HTERT RPE-1 (cell line): Measurements from ENCODE around the gene DNAJC6.
"Not testable (repeated sequence)": the region's sequence is repeated elsewhere in the genome, so short reads cannot be mapped to it uniquely, and the experiment has no call there.

Experiments
- in situ Hi-C: fragments of 300-500 bp; cut with MboI; formaldehyde crosslinking; loops from 4 replicates; pipeline ENCODE4 v1.14.3; 2020; ENCODE audit warnings: low sequenced_read_pairs

The DNAJC6 gene

DNA sequence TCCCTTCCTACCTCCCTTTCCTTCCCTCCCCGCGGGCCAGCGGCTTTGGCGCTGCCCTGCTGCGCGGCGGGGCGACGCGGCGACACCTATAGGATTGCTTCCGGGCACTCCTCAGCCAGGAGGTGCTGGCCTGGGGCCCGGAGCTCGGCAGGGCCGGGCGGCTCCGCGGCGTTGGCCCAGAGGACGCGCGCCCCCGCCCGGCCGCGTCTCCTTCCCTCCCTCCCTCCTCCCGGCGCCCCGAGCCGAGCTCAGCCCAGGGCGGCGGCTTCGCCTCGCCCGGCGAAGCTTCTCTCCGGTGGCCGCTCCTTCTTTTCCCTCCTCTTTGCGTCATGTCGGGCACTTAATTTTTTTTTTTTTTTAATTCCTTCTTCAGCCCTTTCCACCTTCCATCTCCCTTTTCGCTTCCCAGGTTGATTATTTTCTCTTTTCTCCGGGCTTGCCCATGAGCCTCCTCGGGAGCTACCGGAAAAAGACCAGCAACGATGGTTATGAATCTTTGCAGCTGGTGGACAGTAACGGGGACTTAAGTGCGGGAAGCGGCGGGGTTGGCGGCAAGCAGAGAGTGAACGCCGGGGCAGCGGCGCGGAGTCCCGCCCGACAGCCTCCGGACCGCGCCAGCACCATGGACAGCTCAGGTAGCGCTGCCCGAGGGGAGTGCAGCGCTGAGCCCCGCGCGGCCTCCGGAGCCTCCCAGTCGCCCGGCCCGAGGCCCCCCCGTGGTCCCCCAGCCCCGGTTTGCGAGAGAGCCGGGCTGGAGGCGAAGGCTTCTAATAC, at the start of gene DNAJC6:
TSS of gene DNAJC6 (plus strand) at position 240 of the 774 bp plus-strand sequence. CDS start at position 443, 203 bp downstream.
- in situ Hi-C loops = no loop called here

DNA sequence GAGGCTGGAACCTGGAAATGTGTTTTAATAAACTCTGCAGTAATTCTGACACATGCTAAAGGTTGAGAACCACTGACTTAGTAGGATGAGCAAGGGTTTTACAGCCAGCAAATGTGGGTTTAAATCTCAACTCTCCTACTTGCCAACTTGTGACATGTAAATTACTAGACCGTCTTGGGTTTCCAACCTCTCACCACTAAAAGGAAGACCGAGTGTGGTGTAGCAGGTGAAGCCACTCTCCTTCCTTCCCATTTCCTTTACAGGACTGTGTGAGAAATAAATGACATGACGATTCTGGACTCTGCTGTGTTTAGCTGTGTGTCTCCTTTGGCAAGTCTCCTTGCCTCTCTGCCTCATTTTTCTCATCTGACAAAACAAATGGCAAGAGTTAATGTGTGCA, 49.5 kb upstream of the DNAJC6 start:
- in situ Hi-C loops = no loop called here

GRCh38 chr1:65260851-65261473, 48.4 kb upstream of the DNAJC6 start:
- in situ Hi-C loops = no loop called here

DNA sequence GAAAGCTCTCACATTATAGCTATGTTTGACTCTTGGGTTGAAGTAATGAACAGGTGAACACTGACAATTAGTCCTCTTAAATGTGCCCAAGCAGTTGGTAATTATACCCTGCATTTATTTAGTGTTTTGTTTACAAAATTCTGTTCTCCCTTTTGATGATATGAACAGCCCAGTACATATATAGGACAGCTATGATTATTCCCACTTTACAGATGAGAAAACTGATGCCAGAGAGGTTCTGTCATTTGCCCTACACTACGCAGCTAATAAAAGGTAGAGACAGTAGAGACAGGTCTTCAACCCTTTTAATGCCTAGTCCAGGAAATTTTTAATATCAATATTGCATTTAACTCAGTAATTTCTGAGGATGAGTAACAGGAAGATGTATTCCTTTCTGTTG, 46.1 kb upstream of the DNAJC6 start:
- in situ Hi-C loops = no loop called here

DNA sequence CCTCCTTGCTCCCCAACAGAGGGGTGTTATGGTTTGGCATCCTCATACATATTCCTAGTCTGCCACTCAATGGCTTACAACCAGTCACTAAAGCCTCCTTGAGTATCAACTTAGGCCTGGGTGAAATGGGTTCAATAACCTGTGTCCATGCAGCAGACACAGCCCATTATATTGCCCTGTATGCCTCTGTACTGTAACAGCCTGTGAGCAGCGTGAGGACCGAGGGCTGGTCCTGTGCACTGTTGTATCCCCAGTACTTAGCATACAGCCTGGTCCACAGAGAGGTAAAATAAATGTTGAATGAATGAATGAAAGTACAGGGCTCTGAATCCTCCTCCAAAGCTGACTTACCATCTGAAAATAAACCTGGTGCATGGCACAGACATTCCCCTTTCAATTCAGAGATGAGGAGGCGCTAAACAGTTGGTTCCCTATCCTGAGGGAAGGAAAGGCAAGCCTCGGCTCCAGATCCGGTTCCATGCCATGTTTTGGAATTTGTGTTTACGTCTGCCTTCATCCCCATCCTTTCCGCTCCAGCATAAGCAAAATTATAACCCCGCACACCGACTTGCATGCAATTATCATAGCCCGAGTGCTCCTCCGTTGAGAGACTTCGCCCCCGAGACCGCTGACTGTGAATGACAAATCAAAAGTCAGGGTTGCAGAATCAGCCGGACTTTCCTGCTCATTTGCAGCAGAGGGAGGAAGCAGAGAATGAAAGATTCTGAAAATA, 45.0 kb upstream of the DNAJC6 start:
- in situ Hi-C loops = no loop called here

DNA sequence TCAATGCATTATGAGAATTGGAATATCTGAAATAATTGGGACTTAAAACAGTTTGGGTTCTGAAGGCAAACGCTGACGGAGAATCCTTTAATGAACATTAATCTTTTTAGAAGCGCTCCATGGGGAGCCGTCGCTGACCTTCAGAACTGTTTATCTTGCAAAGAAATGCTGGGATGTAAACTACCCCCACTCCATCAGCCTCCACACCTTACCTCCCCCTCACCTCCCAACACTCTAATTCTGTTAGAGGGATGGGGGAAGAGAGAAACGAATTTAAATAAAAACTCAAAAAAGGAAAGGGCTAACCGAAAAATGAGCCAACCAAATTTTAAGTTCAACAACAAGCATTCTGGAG, 44.1 kb upstream of the DNAJC6 start:
- in situ Hi-C loops = no loop called here

- in situ Hi-C loops = no loop called here
Observed at GRCh38 chr1:65265651-65266351, 43.5 kb upstream of the DNAJC6 start.

GRCh38 chr1:65266476-65266875, 42.9 kb upstream of the DNAJC6 start:
- in situ Hi-C loops = no loop called here

DNA sequence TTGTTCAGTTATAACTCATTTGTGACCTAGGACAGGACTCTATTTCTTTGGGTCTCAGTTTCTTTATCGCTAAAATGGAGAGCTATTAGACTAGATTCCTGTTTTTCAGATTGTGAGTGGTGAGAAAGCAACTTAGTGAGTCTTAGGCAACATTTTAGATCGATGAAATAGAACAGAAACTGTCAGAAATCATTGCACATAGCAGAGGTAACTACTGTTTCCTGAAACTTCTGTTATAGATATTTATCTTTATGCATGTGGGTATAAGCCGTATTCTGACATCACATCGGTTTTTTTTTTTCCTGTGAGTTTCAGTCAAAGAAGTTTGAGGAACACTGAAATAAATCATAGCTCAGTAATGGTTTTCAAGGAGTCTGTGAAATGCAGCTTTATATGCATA, 42.1 kb upstream of the DNAJC6 start:
- in situ Hi-C loops = no loop called here

DNA sequence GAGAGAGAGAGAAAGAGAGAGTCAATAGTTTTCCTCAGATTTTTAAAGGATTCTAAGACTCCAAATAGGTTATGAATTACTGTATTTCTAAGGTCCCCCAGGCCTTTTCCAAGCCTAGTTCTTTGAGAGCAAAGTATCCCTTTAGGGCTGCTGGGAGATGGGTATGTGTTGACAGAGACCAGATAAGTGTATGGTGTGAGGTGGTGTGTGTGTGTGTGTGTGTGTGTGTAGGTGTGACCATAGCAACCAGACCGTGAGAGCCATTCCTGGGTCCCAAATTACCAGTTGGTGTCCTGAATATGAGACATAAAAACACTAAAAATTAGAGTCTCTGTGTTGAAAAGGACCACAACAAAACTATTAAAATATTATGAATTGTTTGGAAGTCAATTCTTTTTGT, 41.7 kb upstream of the DNAJC6 start:
- in situ Hi-C loops = no loop called here

DNA sequence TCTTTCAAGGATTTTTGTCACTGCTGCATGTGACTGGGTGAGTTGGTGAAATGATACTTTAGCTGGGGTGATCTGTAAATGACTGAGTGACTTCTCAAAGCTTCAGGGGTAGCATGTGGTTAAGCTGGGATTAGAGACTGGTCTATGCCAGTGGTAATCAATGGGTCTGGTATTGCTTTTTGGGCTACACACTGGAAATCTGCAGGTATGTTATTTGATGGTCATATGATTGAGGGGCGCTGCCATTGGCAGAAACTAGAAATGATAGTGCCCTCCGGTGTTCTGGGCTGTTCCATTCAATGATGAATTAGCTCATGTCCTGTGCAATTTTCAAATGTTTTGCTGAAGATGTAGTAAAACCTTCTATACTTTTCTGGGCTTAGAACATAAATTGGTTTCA, 39.7 kb upstream of the DNAJC6 start:
- in situ Hi-C loops = no loop called here

DNA sequence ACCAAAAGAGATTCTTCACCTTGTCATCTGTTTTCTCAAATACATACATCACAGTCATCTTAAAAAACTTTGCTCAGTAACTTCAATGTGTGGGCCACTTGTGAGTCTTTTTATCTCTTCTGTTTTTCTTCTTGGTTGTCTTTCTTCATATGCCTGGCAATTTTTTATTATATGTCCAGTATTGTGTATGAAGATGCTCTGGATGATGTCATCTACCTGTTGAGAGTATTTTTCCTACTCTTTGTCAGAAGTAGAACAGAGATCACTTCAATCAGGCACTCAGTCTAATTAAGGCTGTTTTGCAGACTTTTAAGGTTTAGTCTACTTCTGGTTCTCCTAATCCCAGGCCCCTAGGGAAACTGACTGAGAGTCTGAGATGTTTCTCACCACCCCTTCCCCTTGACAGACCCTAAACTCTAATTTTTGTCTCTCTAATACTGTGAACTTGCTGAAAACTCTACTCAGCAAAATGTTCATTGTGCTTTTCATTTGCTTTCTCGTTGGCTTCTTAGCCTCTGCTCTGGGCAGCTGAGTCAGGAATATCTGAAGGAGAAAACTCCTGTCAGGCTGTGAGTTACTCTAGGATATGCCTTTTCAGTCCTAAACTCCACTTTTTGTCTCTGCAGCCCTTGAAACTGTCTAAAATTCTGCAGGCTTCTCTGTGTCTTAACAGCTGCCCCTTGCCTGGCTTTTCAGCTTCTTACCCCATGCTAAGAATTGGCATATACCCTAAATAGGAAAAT, 33.0 kb upstream of the DNAJC6 start:
- in situ Hi-C loops = no loop called here

GRCh38 chr1:65277605-65278347, 31.6 kb upstream of the DNAJC6 start:
- in situ Hi-C loops = no loop called here

DNA sequence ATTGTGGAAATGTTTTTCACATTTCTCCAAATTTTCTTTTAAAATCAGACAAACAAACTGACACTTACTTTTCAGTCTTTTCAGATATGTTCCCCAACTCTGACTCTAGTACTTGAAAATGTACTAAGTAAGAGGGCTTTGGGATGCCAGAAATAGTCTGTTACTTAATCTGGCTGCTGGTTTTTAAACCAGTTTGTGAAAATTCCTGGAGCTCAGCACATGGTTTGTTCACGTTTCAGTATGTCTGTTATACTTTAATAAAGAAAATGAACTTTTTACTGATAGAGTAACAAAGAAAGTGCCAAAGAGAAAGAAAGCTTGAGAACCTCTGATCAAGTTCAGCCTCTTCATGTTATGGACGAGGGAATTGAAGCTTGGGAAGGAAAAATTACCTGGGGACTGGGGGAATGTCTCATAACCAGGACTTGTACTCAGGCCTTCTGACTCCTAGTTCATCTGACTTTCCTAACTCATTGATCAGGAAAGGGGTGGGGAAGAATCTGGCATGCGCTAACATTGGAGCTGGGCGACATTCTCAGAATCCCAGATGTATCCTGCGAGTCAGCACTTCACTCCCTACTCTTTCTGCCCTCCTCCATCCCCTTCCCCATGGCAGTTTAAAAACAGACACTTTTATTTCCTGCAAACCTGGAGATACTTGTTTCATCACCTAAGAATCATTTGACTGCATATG, 30.8 kb upstream of the DNAJC6 start:
- in situ Hi-C loops = no loop called here

DNA sequence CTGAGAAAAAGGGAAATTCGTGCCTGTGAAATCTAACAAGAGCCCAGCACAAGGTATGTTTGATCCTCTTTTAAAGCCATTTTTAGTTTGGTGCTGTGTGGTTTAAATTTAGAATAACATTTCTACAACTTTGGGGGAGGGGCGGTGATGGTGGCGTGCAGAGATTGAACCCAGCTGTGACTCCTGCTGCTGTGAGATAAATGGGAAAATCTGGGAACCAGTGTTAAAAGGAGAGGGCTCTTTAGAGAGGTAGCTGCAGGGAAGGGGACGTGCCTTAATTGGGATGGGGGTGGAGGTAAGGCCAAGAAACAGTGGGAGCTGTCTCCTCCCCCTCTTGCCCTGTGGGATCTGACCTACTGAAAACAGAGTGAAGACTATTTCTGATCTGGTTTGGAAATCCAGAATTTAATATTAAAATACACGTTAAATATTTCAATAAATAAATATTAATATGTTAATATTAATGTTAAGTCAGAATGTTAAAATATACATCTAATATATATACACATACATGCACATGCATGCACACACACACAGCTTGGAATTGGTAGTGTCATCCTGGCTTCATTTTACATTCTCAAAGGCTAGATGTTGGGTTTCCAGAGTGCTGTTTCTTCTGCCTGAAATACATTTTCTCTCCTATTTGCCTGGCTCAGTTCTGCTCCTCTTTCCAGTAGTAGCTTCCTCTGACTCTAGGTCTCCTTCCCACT, 30.1 kb upstream of the DNAJC6 start:
- in situ Hi-C loops = no loop called here

- in situ Hi-C loops = no loop called here
Observed at GRCh38 chr1:65281846-65282245, 27.5 kb upstream of the DNAJC6 start.

GRCh38 chr1:65284229-65284628, 25.1 kb upstream of the DNAJC6 start:
- in situ Hi-C loops = no loop called here

DNA sequence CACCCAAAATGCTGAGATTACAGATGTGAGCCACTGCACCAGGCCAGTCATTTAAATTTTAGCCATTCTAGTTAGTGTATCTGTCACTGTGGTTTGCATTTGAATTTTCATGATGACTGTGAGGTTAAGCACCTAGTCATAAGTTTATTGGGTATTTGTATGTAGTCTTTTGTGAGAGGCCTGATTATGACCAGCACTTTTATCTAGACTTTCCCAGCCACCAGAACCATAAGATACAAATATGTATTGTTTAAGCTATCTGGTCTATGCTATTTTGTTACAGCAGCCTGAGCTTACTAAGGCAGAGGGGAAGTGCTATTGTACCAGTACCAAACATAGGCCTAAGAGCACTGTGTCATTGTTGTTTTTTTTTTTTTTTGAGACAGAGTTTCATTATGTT, 19.9 kb upstream of the DNAJC6 start:
- in situ Hi-C loops = no loop called here

- in situ Hi-C loops = not testable (repeated sequence)
Observed at GRCh38 chr1:65291818-65292217, 17.5 kb upstream of the DNAJC6 start.
